Nephron (organoid): ENCODE results near the gene ENOPH1.
A peak's percentile ranks its signal among the peaks of the same experiment; 100 is the strongest.

ENCODE experiments used
- H3K27ac Mint-ChIP-seq, 3 experiments: 2 replicates each; pipeline ENCODE4 v1.8.0; 2020; ENCODE audit warnings: mixed read lengths in 3 of 3, mild to moderate bottlenecking in 2 of 3, moderate library complexity in 1 of 3
- H3K27me3 Mint-ChIP-seq: 2 replicates; pipeline ENCODE4 v1.8.0; 2021; ENCODE audit warnings: low read depth, mild to moderate bottlenecking, moderate library complexity, mixed read lengths
- H3K36me3 Mint-ChIP-seq: 2 replicates; pipeline ENCODE4 v1.8.0; 2020; ENCODE audit warnings: low read depth, mixed read lengths
- H3K4me1 Mint-ChIP-seq: 2 replicates; pipeline ENCODE4 v1.8.0; 2020; ENCODE audit warnings: mixed read lengths
- H3K4me3 Mint-ChIP-seq, 3 experiments: 2 replicates each; pipeline ENCODE4 v1.8.0; 2020; ENCODE audit warnings: mild to moderate bottlenecking in 3 of 3, mixed read lengths in 3 of 3, moderate library complexity in 2 of 3
- H3K9me3 Mint-ChIP-seq: 2 replicates; pipeline ENCODE4 v1.8.0; 2020; ENCODE audit warnings: mixed read lengths
- TF ChIP-seq, protein P1 (sequence below), 3 experiments: fragments of 200-600 bp; sonication (generic); IDR thresholded peaks; one replicate each; pipeline ENCODE4 v1.5.0; 2021; ENCODE audit warnings: antibody characterized with exemption in 3 of 3; ENCODE audit not compliant: unreplicated experiment in 3 of 3

The ENOPH1 gene

DNA sequence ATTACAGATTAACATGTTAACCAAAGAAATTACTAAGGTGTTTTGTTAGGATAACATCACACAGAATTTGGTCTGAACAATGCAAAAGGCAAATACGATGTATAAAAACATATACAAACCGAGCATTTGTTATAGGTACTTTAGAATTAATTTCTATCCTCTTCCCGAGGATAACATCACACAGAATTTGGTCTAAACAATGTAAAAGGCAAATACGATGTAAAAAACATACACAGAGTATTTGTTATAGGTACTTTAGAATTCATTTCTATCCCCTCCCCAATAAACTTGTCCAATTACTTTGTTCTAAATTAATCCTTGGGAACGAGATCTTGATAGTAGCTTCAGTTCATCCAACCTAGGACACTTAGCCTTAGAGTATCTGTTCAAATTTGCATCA lies 7.8 kb upstream of the ENOPH1 start:
- TF ChIP-seq, protein P1, sequence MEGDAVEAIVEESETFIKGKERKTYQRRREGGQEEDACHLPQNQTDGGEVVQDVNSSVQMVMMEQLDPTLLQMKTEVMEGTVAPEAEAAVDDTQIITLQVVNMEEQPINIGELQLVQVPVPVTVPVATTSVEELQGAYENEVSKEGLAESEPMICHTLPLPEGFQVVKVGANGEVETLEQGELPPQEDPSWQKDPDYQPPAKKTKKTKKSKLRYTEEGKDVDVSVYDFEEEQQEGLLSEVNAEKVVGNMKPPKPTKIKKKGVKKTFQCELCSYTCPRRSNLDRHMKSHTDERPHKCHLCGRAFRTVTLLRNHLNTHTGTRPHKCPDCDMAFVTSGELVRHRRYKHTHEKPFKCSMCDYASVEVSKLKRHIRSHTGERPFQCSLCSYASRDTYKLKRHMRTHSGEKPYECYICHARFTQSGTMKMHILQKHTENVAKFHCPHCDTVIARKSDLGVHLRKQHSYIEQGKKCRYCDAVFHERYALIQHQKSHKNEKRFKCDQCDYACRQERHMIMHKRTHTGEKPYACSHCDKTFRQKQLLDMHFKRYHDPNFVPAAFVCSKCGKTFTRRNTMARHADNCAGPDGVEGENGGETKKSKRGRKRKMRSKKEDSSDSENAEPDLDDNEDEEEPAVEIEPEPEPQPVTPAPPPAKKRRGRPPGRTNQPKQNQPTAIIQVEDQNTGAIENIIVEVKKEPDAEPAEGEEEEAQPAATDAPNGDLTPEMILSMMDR (IDR thresholded peaks at IDR 0.05; ENCODE audit: unreplicated experiment in 3 of 3) = no peak
- Mint-ChIP-seq H3K36me3 (peaks cover 59% of the 10 kb centered on the region), H3K4me3 (no peak overlapping the region), H3K27ac (no peak overlapping the region), H3K4me1 (peaks cover 30% of the 10 kb centered on the region), H3K9me3 (no peaks in the 10 kb centered on the region), H3K27me3 (no peaks in the 10 kb centered on the region)

DNA sequence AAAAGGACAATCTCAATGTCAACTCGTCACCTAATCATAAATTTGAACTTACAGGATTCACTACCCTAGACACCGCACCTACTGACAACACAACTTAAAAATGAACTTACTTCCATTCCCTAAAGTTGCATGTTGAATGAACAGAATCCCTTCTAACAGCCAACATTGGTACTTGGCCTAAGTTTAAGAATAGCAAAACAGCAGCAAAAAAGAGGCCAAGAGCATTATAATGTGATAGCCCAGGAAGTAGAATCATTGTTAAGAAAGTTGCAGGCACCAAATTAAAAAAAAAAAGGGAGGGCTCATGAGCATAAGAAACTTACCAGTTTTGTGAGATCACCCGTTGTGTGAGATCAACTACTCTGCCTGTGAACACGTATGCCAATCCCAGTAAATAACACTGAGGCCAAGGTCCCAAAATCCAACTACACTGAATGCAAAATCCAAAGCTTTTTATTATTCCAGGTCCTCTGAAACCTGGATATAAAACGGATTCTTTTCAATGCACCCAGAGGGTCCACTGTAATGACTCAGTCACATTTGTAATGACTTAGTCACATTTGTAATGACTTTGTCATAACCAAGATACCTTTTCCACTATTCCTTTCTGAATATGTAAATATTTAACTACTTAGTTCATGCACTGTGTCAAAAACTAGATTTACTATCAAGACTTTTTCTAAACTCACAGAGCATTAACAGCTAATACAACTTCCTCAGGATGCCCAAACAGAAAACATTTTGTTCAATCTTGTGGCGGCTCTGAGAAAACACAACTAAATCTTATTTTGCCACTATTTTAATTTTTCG lies 6.9 kb upstream of the ENOPH1 start:
- H3K4me3 Mint-ChIP-seq = no peak overlapping the region
- H3K27me3 Mint-ChIP-seq = no peaks in the 10 kb centered on the region
- TF ChIP-seq, protein P1 (IDR thresholded peaks at IDR 0.05; ENCODE audit: unreplicated experiment in 3 of 3) = no peak
- H3K4me1 Mint-ChIP-seq = peaks cover 30% of the 10 kb centered on the region
- H3K36me3 Mint-ChIP-seq = peaks cover 68% of the 10 kb centered on the region
- H3K27ac Mint-ChIP-seq = peak overlapping the region in 1 of 3 experiments; percentile 11
- H3K9me3 Mint-ChIP-seq = no peaks in the 10 kb centered on the region

- H3K36me3 Mint-ChIP-seq = peaks cover 76% of the 10 kb centered on the region
- H3K27me3 Mint-ChIP-seq = no peaks in the 10 kb centered on the region
- no peaks in the 10 kb centered on the region for H3K9me3 Mint-ChIP-seq
- no peak overlapping the region for H3K27ac Mint-ChIP-seq
- H3K4me1 Mint-ChIP-seq = peaks cover 30% of the 10 kb centered on the region
- peak overlapping the region; percentile 46 to 61 (median 51) for H3K4me3 Mint-ChIP-seq
- TF ChIP-seq, protein P1 (IDR thresholded peaks at IDR 0.05; ENCODE audit: unreplicated experiment in 3 of 3) = no peak
These were observed 4.9 kb upstream of the ENOPH1 start for GRCh38 chr4:82425478-82425877.

DNA sequence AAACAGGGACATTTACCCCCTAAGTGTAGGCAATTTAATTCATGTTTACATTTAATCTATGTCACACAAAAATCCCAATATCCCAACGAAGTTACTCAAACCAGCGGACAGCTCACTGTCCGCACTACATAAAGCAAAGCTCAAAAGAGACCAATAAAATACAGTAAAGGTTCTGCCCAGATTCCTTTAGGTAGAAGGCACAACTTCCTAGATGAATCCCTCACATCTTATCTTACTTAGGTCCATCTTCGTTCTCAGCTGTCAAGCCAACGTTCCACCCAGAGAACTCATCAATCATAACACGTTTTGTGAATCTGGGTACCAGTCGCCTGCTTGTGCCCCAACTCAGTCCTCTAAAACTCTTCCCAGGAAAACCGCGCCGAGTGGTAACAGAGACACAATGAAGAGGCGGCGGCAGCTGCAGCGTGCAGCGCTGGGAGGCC lies 1.8 kb upstream of the ENOPH1 start:
- H3K4me3 Mint-ChIP-seq = peak overlapping the region; percentile 99 to 100 (median 100)
- H3K27me3 Mint-ChIP-seq = no peaks in the 10 kb centered on the region
- peaks cover 57% of the 10 kb centered on the region for H3K36me3 Mint-ChIP-seq
- peak overlapping the region; percentile 97 to 100 (median 100) for H3K27ac Mint-ChIP-seq
- H3K9me3 Mint-ChIP-seq = no peaks in the 10 kb centered on the region
- TF ChIP-seq, protein P1 (IDR thresholded peaks at IDR 0.05; ENCODE audit: unreplicated experiment in 3 of 3) = no peak
- peaks cover 40% of the 10 kb centered on the region for H3K4me1 Mint-ChIP-seq

GRCh38 chr4:82428969-82429727 lies 1.2 kb upstream of the ENOPH1 start:
- H3K27me3 Mint-ChIP-seq = no peaks in the 10 kb centered on the region
- no peaks in the 10 kb centered on the region for H3K9me3 Mint-ChIP-seq
- TF ChIP-seq, protein P1 (IDR thresholded peaks at IDR 0.05; ENCODE audit: unreplicated experiment in 3 of 3) = peak; percentile 97 to 99 (median 98)
- H3K4me3 Mint-ChIP-seq = peak overlapping the region; percentile 99 to 100 (median 100)
- peaks cover 37% of the 10 kb centered on the region for H3K4me1 Mint-ChIP-seq
- peak overlapping the region; percentile 97 to 100 (median 100) for H3K27ac Mint-ChIP-seq
- H3K36me3 Mint-ChIP-seq = peaks cover 51% of the 10 kb centered on the region
